Measurements from ENCODE around the gene ETS1.

ETS1 gene

GRCh38 chr11:128482092-128482491, 105.3 kb downstream of the ETS1 start:
- DNase-seq (ENCODE audit: low spot score), result no peak

- DNase-seq (ENCODE audit: low spot score), result no peak
These were observed 106.2 kb downstream of the ETS1 start for GRCh38 chr11:128481135-128481534.

- no peak for DNase-seq (ENCODE audit: low spot score)
These were observed 106.7 kb downstream of the ETS1 start for GRCh38 chr11:128480665-128481064.

GRCh38 chr11:128480066-128480465, 107.3 kb downstream of the ETS1 start:
- no peak for DNase-seq (ENCODE audit: low spot score)

GRCh38 chr11:128479144-128479543, 108.2 kb downstream of the ETS1 start:
- no peak for DNase-seq (ENCODE audit: low spot score)

GRCh38 chr11:128478305-128478704, 109.1 kb downstream of the ETS1 start:
- no peak for DNase-seq (ENCODE audit: low spot score)

- DNase-seq (ENCODE audit: low spot score), result no peak
These were observed 109.5 kb downstream of the ETS1 start for GRCh38 chr11:128477811-128478210.

GRCh38 chr11:128477278-128477677, 110.1 kb downstream of the ETS1 start:
- no peak for DNase-seq (ENCODE audit: low spot score)

GRCh38 chr11:128476729-128477128, 110.6 kb downstream of the ETS1 start:
- no peak for DNase-seq (ENCODE audit: low spot score)

GRCh38 chr11:128476049-128476448, 111.3 kb downstream of the ETS1 start:
- DNase-seq (ENCODE audit: low spot score), result no peak

- no peak for DNase-seq (ENCODE audit: low spot score)
These were observed 113.1 kb downstream of the ETS1 start for GRCh38 chr11:128474036-128474874.

- DNase-seq (ENCODE audit: low spot score), result no peak
These were observed 113.7 kb downstream of the ETS1 start for GRCh38 chr11:128473636-128474035.

GRCh38 chr11:128472128-128473089, 114.9 kb downstream of the ETS1 start:
- no peak for DNase-seq (ENCODE audit: low spot score)

GRCh38 chr11:128471138-128471661, 116.2 kb downstream of the ETS1 start:
- no peak for DNase-seq (ENCODE audit: low spot score)

GRCh38 chr11:128470081-128470480, 117.3 kb downstream of the ETS1 start:
- no peak for DNase-seq (ENCODE audit: low spot score)

- DNase-seq (ENCODE audit: low spot score), result no peak
These were observed 118.1 kb downstream of the ETS1 start for GRCh38 chr11:128469220-128469619.

- no peak for DNase-seq (ENCODE audit: low spot score)
These were observed 119.2 kb downstream of the ETS1 start for GRCh38 chr11:128468111-128468510.

- DNase-seq (ENCODE audit: low spot score), result peak; percentile 96
These were observed 119.7 kb downstream of the ETS1 start for GRCh38 chr11:128467610-128468041.

- no peak for DNase-seq (ENCODE audit: low spot score)
These were observed 120.3 kb downstream of the ETS1 start for GRCh38 chr11:128467041-128467440.

GRCh38 chr11:128465946-128466705, 121.2 kb downstream of the ETS1 start:
- no peak for DNase-seq (ENCODE audit: low spot score)

GRCh38 chr11:128465531-128465930, 121.8 kb downstream of the ETS1 start:
- no peak for DNase-seq (ENCODE audit: low spot score)
